ENCODE data around the gene XIRP2.

DNA sequence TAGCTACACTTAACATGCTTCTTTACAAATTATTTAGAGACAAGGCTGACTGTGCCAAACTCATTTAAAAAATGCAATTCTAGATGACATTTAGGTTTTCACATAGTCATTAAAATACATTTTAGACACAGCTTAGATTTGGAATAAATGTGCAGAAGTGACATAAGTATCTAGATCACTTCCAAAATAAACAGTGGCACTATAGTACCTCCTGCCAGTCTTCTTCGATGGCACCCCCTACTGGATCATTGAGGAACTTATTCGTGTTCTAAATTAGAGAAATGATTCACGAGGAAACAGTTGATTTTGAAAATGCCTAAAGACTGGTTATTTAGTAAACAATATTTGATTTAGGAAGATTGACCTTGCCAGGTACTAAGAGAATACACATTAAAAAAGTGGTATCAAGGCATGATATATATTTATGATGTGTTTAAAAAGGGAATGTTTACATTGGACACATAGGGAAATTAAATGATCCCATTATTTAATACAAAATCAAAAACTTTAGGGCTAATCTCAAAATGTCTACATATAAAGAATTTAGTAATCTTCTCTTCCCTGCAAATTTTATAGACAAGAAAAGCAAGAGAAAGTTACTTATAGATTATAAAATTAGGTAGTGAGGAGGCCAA is 323.9 kb downstream of the XIRP2 start:
- no peak for TF ChIP-seq TAF1 (IDR thresholded peaks at IDR 0.05; ENCODE audit: borderline replicate concordance, low read depth, low read length)
- TF ChIP-seq, protein P1, sequence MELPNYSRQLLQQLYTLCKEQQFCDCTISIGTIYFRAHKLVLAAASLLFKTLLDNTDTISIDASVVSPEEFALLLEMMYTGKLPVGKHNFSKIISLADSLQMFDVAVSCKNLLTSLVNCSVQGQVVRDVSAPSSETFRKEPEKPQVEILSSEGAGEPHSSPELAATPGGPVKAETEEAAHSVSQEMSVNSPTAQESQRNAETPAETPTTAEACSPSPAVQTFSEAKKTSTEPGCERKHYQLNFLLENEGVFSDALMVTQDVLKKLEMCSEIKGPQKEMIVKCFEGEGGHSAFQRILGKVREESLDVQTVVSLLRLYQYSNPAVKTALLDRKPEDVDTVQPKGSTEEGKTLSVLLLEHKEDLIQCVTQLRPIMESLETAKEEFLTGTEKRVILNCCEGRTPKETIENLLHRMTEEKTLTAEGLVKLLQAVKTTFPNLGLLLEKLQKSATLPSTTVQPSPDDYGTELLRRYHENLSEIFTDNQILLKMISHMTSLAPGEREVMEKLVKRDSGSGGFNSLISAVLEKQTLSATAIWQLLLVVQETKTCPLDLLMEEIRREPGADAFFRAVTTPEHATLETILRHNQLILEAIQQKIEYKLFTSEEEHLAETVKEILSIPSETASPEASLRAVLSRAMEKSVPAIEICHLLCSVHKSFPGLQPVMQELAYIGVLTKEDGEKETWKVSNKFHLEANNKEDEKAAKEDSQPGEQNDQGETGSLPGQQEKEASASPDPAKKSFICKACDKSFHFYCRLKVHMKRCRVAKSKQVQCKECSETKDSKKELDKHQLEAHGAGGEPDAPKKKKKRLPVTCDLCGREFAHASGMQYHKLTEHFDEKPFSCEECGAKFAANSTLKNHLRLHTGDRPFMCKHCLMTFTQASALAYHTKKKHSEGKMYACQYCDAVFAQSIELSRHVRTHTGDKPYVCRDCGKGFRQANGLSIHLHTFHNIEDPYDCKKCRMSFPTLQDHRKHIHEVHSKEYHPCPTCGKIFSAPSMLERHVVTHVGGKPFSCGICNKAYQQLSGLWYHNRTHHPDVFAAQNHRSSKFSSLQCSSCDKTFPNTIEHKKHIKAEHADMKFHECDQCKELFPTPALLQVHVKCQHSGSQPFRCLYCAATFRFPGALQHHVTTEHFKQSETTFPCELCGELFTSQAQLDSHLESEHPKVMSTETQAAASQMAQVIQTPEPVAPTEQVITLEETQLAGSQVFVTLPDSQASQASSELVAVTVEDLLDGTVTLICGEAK (IDR thresholded peaks at IDR 0.05; ENCODE audit: borderline replicate concordance), result no peak
